Dermis microvascular lymphatic vessel endothelial cell (primary cell): ENCODE results near the gene PRR23E. TPM values are rescaled to one million over a fixed set of nuclear protein-coding genes. Genes with fewer than 3 reads are reported as not detected.
A peak's percentile ranks its signal among the peaks of the same experiment; 100 is the strongest.

ENCODE experiments used
- DNase-seq, 2 donors: peaks; one replicate each; pipeline versions ENCODE4 v3.0.0 to v3.0.0-alpha.2; 2010; ENCODE audit warnings: low read depth in 2 of 2
- total RNA-seq: library from RNA; depleted of rRNA; stranded (reverse); fragments of >200 nt; gene quantifications from 2 replicates; pipeline ENCODE4 v1.2.1, GENCODE V29; 2014

The PRR23E gene
- total RNA-seq, 1 donor from 2014 or later, result not detected

- no peak for DNase-seq
Observed at GRCh38 chr3:127226457-127226856, 33.5 kb downstream of the PRR23E start.

- no peak for DNase-seq
Observed at GRCh38 chr3:127226946-127227842, 34.3 kb downstream of the PRR23E start.

GRCh38 chr3:127228866-127229265, 35.9 kb downstream of the PRR23E start:
- DNase-seq, result no peak

- peak; percentile 15 to 40 for DNase-seq
Observed at GRCh38 chr3:127233371-127233770, 40.4 kb downstream of the PRR23E start.

DNA sequence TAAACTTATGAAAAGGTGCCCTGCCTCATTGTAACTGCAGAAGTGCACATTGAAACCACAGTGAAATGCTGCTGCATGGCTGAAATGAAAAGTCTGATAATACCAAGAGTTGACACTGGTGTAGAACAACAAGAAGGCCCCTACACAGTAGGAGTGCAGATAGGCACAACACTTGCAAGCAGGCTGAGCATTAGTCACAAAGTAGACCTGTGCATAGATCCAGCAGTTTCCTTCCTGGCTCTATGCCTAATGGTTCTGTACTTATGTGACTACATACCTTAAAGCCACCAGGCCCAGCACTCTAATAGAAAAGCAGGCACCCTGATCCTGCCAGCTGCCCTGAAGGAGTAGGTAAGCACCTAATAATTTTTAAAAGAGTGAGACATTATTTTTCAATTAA, 41.8 kb downstream of the PRR23E start:
- DNase-seq, result no peak

DNA sequence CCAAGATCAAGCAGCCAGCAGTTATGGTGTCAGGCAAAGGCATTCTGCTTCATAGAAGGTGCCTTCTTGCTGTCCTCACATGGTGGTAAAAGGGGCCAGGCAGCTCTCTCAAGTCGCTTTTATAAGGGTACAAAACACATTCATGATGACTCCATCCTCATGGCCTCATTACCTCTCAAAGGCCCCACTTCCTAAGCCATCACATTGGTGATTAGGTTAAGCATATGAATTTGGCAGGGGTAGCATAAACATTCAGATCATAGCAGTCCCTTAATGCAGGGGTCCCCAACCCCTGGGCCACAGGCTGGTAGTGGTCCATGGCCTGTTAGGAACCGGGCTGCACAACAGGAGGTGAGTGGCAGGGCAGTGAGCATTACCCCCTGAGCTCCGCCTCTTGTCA, 42.8 kb downstream of the PRR23E start:
- no peak for DNase-seq

- no peak for DNase-seq
Observed at GRCh38 chr3:127237835-127238234, 44.9 kb downstream of the PRR23E start.

DNA sequence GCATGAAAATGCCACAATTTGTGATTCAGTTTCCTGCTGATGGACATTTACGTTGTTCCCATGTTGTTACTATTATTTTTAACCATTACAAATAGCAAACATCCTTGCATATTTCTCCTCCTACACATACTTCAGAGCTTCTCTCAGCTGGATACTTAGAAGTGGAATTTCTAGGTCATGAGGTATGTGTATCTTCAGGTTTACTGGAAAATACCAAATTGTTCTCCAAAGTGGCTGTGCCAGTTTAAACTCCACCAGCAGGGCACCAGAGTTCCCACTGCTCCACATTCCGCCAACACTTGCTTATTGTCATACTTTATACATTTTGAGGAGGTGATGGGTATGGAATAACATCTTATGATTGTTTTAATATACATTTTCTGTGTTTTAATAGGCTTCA, 45.7 kb downstream of the PRR23E start:
- DNase-seq, result no peak

DNA sequence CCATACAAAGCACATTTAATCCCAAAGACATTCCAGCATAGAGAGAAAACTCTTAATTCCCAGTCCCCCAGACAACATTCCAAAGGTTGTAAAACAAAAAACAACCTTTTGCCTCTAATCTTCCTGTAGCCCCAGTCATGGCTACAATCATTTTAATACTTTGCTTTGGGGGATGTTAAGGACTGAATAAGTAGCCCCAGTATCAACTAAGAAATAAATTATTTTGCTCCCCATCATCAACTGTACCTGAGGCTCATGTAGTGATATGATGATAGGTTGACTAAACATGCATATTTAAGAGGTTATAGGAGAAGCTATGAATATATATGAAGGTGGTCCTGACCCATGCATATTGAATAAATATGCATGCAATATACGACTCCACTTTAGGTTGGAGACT, 54.4 kb downstream of the PRR23E start:
- no peak for DNase-seq

Other genes with a start within 250 kb of the PRR23E start
- 14.1 and 21.7 TPM in 2 replicates for gene PLXNA1, start 210.0 kb upstream of the PRR23E start, total RNA-seq
- not detected in 2 replicates for gene PRR20G, start 94.9 kb downstream of the PRR23E start, total RNA-seq